Germinal center (tissue), 1 donor: Measurements from ENCODE around the gene TTC29.
A peak's percentile ranks its signal among the peaks of the same experiment; 100 is the strongest.

Source experiments
- DNase-seq: peaks from one replicate; pipeline ENCODE4 v3.0.0; 2012; ENCODE audit warnings: mixed read lengths, low spot score

Gene TTC29, protein sequence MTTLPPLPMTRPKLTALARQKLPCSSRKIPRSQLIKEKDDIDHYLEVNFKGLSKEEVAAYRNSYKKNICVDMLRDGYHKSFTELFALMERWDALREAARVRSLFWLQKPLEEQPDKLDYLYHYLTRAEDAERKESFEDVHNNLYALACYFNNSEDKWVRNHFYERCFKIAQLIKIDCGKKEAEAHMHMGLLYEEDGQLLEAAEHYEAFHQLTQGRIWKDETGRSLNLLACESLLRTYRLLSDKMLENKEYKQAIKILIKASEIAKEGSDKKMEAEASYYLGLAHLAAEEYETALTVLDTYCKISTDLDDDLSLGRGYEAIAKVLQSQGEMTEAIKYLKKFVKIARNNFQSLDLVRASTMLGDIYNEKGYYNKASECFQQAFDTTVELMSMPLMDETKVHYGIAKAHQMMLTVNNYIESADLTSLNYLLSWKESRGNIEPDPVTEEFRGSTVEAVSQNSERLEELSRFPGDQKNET

DNA sequence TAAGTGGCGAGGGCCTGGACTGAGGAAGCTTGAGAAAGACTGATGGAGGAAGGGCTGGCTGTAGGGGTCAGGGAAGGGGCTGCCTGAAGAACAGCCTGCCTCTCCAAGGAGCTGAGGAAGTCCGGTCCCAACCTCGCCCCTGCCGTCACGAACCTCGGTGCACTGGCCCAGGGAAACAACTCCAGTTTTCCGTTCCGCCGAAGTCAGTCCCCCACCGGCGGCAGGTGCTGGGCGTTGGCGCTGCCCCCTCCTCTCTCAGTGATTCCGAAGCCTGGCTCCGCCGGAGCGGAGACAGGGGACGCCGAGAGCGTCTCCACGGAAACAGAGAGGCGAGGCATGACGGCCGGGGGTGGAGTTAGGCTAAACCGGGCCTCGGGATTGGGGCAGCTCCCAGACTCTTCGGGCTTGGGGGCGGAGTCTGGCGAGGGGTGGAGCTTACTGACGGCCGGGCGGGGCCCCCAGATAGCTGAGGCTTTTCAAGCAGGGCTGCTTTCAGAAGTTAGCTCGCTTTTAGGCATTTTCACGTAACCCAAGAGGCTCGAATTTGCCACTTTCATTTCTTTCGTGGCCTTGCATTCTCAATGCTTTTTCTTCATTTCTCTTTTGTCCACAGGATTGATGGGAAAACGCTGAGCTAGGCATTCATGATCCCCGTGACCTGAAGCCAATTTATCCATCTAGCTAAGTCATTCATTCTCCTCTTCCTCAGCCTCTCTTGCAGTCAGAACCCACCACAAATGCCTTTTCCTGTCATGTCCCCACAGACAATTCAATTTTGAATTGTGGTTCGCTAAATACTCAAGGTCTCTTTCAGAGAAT is at the start of gene TTC29:
Gene TTC29, minus strand, starts transcription at position 309 of the 819 bp plus-strand sequence. CDS start 5,969 bp downstream, outside the sequence.
- peak; percentile 88 for DNase-seq

DNA sequence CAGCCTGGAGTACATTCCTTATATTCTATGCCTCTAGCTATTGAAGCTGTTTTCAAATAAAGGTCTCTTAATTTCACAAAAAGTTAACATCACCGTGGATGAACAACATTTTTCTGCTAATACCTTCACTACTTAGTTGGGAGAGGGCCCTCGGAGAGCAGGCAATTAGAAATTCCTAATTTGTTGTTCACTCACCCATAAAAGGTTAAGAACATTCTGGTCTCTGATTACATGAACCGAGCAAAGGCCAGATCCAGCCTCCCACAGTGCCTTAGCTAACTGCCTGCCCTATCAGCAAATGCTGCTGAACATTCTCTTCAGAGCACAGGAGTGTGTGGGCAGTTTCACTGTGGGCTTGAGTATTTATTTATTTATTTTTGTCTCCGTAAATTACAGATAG is 36.0 kb upstream of the TTC29 start:
- DNase-seq, result no peak

DNA sequence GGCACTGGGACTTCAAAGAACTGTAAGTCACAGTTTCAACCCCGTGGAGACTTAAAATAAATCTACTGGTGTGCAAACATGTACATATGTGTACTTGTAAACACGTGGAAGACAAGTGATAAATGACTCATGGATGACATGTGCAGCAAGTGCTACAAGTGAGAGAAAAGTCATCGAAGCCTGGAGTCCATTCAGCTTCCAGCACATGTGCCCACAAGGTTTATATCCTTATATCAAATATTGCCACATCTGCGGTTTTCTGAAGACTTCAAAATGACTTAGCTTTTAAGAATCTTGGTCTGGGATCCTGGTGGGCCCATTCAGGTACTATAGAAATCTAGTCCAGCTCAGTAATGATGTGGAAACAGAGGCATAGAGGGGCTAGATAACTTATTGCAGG is 33.0 kb upstream of the TTC29 start:
- no peak for DNase-seq

DNA sequence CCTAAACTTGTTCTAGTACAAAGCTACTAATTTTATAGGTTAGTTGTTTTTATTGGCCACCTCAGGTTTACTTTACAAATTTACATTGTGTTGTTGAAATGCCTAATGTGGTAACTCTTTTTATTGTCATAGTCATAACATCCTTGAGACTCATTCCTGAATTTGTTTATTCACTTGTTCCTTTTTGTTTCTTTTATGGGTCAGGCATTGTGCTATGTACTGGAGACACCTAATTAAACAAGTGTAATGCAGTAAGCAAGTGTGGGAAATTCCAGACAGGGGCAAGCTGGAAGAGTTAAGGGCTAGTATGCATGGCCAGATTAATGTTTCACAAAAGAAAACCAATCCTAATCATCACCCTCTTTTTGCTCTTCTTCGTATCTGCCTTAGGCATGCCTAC is 30.5 kb upstream of the TTC29 start:
- DNase-seq, result no peak

DNA sequence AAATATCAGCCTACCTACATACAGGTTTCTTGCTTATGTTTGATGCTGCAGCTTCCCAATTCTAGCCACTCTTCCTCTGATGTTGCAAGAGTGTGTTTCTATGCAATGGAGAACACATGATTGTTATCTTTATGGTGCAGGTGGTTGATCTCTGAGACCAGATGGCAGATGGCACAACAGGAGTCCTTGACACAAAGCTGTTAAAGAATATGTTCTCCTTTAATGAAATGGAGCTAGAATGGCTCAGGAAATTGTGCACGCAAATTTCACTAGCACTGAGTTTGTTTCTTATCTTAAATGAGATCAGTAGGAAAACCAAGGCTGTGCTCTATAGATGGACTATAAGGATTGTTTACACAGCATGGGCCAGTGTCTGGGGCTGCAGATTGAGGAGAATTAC is 29.9 kb upstream of the TTC29 start:
- DNase-seq, result no peak

DNA sequence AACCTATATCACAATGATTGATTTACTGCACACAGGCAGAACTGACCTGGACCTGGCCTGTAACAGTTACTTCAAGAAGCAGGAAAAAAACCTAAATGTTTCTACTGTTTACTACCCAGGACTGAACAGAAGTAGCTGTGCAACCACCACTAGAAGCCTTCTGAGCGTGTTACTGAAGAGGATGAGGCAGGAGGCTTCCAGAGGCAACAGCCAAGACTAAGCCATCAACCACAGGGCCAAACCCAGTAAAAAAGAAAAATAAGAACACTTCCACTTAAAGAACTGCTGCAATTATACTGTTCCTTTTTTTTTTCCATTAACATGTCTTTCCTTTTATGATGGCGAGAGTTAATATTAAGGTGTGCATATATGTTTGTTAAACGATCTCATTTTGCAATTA is 29.4 kb upstream of the TTC29 start:
- DNase-seq, result no peak

DNA sequence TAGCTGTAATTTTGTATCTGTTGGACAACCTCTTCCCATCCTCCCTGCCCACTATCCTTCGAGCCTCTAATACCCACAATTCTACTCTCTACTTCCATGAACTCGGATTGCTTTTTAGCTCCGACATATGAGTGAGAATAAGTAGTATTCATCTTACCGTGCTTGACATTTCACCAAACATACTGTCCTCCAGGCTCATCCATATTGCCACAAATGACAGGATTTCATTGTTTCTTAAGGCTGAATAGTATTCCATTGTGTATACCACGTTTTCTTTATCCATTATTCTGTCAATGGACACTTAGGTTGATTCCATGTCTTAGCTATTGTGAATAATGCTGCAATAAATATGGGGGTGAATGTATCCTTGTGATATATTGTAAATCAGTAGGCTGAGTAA is 26.4 kb upstream of the TTC29 start:
- no peak for DNase-seq

DNA sequence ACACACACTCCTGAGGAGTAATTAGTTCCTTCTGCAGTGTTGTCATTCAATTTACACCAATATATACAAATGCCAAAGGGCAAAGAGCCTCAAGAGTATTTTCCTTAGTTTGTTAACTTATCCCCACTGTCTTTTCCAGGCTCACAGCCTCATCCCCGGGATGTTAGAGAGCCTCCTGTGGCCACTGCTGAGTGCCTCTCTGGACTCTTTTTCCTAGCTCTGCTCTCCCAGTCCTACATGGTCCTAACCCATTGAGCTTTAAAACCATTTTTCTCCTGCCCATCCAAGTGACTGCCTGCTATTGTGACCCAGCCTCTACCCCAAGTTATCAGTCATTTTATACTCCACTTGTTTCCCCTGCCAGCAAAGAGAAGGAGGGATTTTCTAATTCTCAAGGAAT is 23.5 kb upstream of the TTC29 start:
- no peak for DNase-seq

DNA sequence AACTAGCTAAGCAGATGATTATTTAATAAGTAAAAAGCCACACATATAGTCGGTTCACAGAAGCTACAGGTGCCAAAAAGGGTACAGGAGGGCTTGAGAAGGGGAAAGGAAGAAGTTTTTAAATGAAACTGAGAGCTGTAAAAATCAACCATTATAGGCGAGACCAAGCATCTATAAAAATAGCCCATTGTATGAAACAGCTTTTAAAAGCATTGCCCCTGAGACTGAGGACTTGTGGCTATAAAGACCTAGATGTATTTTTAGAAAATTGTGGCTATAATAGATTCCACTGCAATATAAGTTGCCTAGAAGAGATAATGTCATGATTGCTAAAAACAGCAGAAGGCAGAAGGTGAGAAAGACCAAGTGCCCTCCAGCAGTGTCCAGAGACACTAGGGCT is 15.0 kb upstream of the TTC29 start:
- DNase-seq, result no peak

DNA sequence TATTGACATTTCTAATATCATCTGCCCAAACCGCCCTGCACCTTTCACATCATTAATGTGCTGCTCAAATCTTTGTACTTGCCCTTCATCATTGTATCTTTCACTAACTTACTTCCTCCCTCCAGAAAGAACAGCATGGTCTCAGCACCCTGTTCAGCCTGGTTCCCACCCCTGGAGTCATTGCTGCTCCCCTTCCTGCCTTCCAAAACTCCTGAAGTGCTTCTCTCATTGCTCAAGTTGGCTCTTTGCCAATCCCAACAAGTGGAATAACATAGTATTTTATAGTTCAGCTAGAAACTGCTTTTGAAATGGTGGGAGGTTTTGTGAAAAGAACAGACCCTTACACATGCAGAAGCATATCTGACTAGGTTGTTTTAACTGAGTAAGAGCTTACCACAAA is 14.0 kb upstream of the TTC29 start:
- no peak for DNase-seq

DNA sequence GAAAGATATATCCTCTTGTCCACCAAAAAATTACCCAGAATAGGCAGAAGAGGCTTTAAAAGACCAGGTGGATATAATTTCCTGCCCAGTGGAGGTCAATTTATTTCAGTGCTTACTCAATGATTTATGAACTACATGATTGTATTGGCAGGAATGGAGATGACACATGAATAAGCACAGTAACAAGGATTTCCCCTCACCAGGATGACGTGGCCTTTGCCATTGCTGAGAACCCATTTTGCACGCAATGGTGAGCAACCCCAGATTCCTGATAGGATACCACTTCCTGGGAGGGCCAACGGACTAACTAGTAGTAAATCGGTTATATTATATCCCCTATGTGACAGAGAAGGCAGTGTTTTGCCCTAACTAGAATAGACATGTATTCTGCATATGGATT is 11.6 kb upstream of the TTC29 start:
- no peak for DNase-seq

DNA sequence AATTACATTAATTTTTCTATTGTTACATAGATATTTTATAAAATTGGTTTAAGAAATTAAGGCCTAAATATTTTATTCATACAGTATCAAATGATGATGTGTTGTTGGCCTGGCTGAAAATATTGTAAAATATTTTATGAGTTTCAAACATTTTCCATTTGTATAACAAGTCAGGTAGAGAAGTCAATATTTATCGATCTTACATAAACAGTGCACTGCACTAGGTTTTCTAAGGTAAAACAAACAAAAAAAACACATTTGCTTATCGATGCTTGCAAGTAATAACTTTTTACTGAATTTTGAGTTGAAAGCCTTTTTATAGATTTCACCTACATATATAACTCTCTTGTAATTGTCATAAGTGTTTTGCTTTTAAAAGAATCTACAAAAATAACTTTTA is 7.2 kb upstream of the TTC29 start:
- no peak for DNase-seq

DNA sequence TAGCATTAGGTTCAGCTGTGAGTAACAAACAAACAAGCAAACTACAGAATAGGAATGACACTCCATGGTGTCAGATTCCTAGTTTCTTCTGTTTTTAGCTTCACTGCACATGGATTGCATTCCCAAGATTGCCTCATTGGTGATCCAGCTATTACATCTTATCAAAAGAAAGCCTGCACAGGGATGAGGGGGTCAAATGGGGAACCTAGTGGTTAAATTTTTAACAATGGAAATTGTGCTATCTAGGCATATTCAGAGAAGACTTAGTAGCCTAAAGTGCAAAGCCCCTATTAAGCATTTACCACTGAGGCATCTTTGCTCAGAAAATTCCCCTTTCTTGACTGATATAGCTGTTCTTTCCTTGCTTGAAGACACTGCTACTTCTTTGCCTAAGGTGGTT is 3.9 kb upstream of the TTC29 start:
- DNase-seq, result no peak

DNA sequence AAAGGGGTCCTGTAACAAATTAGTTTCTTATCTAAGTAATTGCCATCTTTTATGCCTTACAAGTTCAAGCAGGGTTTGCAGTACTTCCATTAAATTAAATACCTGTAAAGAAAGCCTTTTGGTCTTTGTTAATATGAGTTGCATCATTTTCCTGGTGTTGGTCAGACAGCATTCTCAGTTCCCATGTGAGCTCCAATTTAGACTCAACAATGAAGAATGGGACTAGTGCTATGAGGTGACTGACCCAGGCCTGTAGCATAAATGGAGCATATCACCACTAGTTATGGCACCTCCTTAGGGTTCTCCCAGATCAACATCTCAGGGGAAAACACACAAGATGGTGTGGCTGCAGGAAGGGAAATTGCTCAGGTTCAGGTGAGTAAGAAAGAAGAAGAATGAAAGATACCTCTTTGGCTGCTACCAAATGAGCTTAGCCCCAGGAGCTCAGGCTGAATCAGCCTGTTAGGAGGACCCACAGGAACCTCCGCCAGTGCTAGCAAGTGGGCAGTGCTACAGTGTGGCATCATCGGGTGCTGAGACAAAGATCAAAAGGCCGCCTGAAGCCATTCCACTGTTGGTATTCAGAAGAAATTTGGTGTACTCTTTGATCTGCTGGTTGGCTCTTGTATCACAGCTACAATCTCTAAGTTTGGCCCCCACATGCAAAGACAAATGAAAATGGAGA is 1.8 kb downstream of the TTC29 start:
- DNase-seq, result no peak

DNA sequence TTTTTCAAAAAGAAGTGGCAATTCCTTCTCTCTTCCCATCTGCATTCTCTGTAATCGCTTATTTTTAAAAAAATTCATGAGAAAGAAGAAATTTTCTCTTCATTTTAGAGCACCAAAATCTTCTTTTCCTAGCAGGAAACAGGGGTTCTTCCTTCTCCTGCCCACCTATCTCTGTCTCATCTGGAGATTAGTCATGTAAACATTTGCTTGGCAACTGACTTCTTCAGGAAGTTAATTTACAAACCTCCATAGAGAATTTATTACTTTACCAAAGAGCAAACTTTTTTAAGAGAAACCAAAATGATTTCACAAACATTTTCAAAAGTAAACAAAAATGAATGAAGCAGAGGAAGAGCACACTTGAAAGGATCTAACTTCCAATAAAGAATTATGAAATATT is 13.5 kb downstream of the TTC29 start:
- DNase-seq, result no peak

DNA sequence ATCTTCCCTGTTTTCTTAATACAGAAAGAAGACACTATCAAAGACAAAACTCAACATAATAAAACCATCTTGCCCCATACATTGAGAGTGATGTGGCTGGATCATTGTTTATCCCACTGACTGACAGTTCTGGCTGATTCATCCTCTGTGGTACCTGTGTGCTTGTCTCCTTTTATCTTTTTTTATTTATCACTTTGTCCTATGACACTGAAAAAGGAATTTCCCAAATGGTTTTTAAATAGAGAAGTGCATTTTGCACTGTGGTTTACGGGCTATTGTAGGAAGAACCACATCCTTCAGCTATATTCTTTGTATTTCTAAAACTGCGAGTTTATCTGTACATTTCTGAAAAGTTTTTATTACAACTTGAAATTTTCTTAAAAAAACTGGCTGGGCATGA is 15.0 kb downstream of the TTC29 start:
- DNase-seq, result no peak

DNA sequence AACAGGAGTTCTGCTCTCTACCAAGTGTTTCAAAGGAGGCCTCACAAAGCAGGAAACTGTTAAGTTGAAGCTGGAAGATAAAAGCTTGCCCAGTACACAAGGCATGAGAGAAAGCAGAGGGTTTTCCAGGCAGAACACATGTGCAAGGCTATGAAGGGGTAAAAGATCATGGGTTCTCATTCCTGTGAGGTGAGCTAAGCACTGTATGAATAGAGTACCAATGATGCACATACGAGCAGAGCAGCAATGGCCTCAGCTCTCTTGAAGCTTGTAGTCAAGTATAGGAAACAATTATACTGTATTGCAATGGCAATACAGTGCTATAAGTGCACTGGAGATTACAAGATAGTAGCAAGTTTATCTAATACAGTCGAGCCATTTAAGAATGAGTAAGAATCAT is 18.0 kb downstream of the TTC29 start:
- DNase-seq, result no peak

DNA sequence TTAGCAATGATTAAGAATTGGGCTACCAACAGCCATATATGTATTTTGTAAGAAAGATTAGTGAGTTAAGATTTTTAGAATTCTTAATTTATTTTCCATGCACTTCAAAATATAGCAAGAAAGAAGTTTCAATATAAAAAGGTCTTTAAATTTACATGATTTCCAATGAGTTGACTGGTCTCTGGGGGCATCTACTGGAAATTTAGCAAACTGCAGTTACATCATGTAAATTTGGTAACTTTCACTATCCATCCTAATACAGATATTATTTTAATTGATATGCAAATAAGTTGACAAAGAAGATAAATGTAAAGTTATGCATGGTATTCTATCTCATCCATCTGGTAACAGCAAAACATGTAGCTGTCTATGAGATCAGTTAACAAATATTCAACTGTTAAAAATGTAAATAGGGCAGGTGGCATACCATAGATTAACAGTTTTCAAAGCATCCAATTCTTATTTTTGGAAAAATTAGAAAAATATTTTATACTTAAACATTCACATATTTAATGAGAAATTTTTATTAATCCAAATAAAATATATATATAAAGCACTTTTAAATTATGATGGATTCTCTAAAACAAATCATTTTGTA is 29.1 kb downstream of the TTC29 start:
- peak; percentile 11 for DNase-seq

DNA sequence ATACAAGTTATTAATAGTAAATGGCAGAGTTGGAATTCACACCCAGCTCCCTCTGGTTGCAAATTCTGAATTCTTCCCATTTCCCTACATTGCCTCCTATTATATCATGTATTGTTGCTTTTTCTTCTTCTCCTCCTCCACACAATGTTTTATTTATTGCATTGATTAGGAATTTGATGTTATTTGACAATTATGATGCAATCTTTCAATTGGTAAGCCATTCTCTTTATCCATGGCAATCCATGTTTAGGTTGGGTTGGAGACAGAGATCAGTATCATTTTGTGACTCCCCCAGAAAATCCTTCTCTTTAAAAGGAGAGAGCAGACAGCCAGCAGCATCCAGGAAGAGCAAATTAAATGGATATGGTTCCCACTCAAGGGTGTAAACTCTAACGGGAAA is 30.5 kb downstream of the TTC29 start:
- DNase-seq, result no peak

DNA sequence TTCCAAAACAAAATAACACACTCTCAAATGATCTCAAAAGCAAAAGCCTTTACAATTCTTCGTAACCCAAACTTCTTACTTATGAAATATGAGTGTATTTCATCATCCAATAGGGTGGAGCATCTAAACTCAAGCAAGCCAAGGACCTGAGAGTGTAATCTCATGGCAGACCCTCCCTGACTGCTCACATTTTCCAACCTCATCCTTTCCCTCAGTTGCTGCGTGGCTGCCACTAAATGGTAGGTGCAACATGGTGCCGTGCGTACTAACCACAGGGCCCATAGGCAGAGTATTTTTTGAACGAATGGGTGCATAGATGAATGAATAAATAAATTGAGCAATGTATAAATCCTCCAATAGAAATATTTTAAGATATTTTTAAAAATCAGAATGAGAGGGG is 45.4 kb downstream of the TTC29 start:
- DNase-seq, result no peak

DNA sequence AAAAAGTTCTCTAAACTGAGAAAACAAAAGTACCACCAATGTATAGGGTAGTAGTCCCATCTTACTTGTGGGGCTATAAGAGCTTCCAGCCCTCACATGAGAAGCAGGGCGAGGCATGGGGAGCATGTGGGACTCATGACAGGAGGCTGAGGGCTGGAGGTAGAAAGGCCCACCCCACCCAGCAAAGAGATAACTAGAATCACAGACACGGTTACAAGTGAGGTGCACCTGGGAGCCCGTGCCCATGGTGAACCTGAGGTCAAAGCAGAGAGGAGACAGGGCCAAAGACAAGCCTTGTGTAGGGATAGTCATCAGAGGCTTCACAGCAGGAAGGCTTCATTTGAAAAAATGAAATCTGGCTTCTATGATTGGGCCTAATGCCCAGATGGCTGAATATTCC is 55.4 kb downstream of the TTC29 start:
- DNase-seq, result no peak

DNA sequence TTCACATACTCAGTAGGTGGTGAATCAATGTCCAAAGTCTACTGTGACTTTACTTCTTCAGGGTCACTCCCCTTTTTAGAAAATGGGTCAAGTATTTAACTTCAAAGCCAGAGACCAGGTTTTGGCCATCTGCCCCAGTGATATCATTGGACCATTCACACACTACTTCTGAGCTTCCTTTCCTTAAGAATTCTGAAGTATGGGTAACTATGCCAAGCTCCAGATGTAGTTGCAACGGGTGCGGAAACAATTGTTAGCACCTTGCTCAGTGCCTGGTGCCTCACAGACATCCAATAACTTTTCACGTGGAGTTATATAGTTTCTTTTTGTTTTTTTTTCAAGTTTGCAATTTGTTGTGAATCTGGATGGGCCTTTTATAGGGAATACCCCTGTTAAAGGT is 62.6 kb downstream of the TTC29 start:
- DNase-seq, result no peak
